Neuronal stem cell (in vitro differentiated cells): Measurements from ENCODE around the gene NRXN3.

Experiments used
- DNase-seq: peaks from one replicate; pipeline ENCODE4 v3.0.0-alpha.2; 2013; ENCODE audit warnings: low spot score
- H2AFZ ChIP-seq: one replicate; pipeline ENCODE4 v1.6.1; 2013; ENCODE audit warnings: mild to moderate bottlenecking, low read length, inconsistent platforms
- H2AK5ac ChIP-seq: 2 replicates; pipeline ENCODE4 v1.6.1; 2013; ENCODE audit warnings: low read depth, mild to moderate bottlenecking, inconsistent platforms, low read length, moderate library complexity, mixed read lengths
- H2BK120ac ChIP-seq: 2 replicates; pipeline ENCODE4 v1.6.1; 2013; ENCODE audit warnings: low read depth, mild to moderate bottlenecking, inconsistent platforms, low read length, moderate library complexity, mixed read lengths
- H2BK12ac ChIP-seq: one replicate; pipeline ENCODE4 v1.6.1; 2013; ENCODE audit warnings: low read length, inconsistent platforms
- H2BK15ac ChIP-seq: 2 replicates; pipeline ENCODE4 v1.6.1; 2013; ENCODE audit warnings: mild to moderate bottlenecking, low read length, inconsistent platforms, mixed read lengths
- H2BK5ac ChIP-seq: one replicate; pipeline ENCODE4 v1.6.1; 2013; ENCODE audit warnings: inconsistent platforms, mild to moderate bottlenecking, low read length, moderate library complexity
- H3K14ac ChIP-seq: one replicate; pipeline ENCODE4 v1.6.1; 2013; ENCODE audit warnings: low read length, inconsistent platforms
- H3K18ac ChIP-seq: 2 replicates; pipeline ENCODE4 v1.6.1; 2013; ENCODE audit warnings: low read length, inconsistent platforms
- H3K23ac ChIP-seq: 2 replicates; pipeline ENCODE4 v1.6.1; 2013; ENCODE audit warnings: low read depth, mild to moderate bottlenecking, mixed read lengths, low read length, inconsistent platforms; ENCODE audit not compliant: poor library complexity
- H3K27ac ChIP-seq: replicated peaks from 3 replicates; pipeline ENCODE4 v1.5.1; 2013; ENCODE audit warnings: low read length, inconsistent platforms
- H3K27me3 ChIP-seq, 3 experiments: 2 replicates each; pipeline ENCODE4 v1.6.1; 2013; ENCODE audit warnings: low read length in 3 of 3, mild to moderate bottlenecking in 2 of 3, inconsistent platforms in 1 of 3, low read depth in 1 of 3, mixed read lengths in 1 of 3, moderate library complexity in 1 of 3; ENCODE audit not compliant: control insufficient read depth in 3 of 3, insufficient read depth in 3 of 3
- H3K36me3 ChIP-seq, 2 donors: replicated peaks in 1 of 2; 2 replicates each; pipeline ENCODE4 v1.6.1; 2013; ENCODE audit warnings: low read length in 2 of 2; ENCODE audit not compliant: control insufficient read depth in 2 of 2, insufficient read depth in 2 of 2
- H3K4ac ChIP-seq: 2 replicates; pipeline ENCODE4 v1.6.1; 2013; ENCODE audit warnings: inconsistent platforms, mild to moderate bottlenecking, low read length, moderate library complexity
- H3K4me1 ChIP-seq, 2 donors: 1 replicate in 1 of 2; 2 replicates in 1 of 2; pipeline ENCODE4 v1.6.1; 2013; ENCODE audit warnings: low read length in 2 of 2, low read depth in 1 of 2; ENCODE audit not compliant: control insufficient read depth in 2 of 2, insufficient read depth in 1 of 2
- H3K4me2 ChIP-seq: one replicate; pipeline ENCODE4 v1.6.1; 2013; ENCODE audit warnings: mild to moderate bottlenecking, low read length, inconsistent platforms; ENCODE audit not compliant: insufficient read depth, poor library complexity, severe bottlenecking
- H3K4me3 ChIP-seq, 2 donors: 2 replicates each; pipeline ENCODE4 v1.5.1; 2013; ENCODE audit warnings: low read length in 2 of 2, mild to moderate bottlenecking in 2 of 2, inconsistent platforms in 1 of 2, moderate library complexity in 1 of 2
- H3K79me1 ChIP-seq: one replicate; pipeline ENCODE4 v1.6.1; 2013; ENCODE audit warnings: low read depth, mild to moderate bottlenecking, inconsistent platforms, low read length, moderate library complexity
- H3K9ac ChIP-seq: one replicate; pipeline ENCODE4 v1.6.1; 2013; ENCODE audit warnings: mild to moderate bottlenecking, low read depth, low read length, inconsistent platforms; ENCODE audit not compliant: poor library complexity
- H3K9me3 ChIP-seq, 2 donors: replicated peaks in 1 of 2; 2 replicates each; pipeline versions ENCODE3 to v1.6.1; 2013; ENCODE audit warnings: low read length in 2 of 2, mild to moderate bottlenecking in 2 of 2, inconsistent platforms in 1 of 2, low read depth in 1 of 2, mixed read lengths in 1 of 2, moderate library complexity in 1 of 2; ENCODE audit not compliant: control insufficient read depth in 2 of 2, insufficient read depth in 1 of 2
- H4K8ac ChIP-seq: one replicate; pipeline ENCODE4 v1.6.1; 2013; ENCODE audit warnings: low read depth, mild to moderate bottlenecking, inconsistent platforms, low read length, moderate library complexity
- H4K91ac ChIP-seq: one replicate; pipeline ENCODE4 v1.6.1; 2013; ENCODE audit warnings: low read length, low read depth, mild to moderate bottlenecking, inconsistent platforms; ENCODE audit not compliant: poor library complexity
- WGBS, 2 donors: extraction: QIAGEN DNeasy Blood & Tissue Kit; methylation state at CpG; one replicate each; pipeline ENCODE4 v1.1.7; 2013; ENCODE audit warnings: missing lambda C conversion rate in 2 of 2, mixed read lengths in 1 of 2; ENCODE audit not compliant: insufficient read length in 2 of 2, insufficient replicate concordance in 1 of 2; ENCODE audit errors: extremely low coverage in 2 of 2; 5-methylcytosine and 5-hydroxymethylcytosine counted together

Gene NRXN3

GRCh38 chr14:79437951-79438350, 1267.8 kb downstream of the NRXN3 start:
- Histone ChIP-seq H3K9ac (no peak overlapping the region), H4K8ac (no peak overlapping the region), H3K4me3 (no peak overlapping the region), H4K91ac (no peak overlapping the region), H2BK15ac (no peak overlapping the region), H2BK120ac (no peak overlapping the region), H3K9me3 (no peaks in the 10 kb centered on the region), H2AK5ac (no peak overlapping the region), H3K23ac (no peak overlapping the region), H3K4ac (no peak overlapping the region), H3K36me3 (no peaks in the 10 kb centered on the region), H2BK5ac (no peak overlapping the region), H3K27me3 (no peaks in the 10 kb centered on the region), H3K27ac (no peak overlapping the region), H3K79me1 (no peaks in the 10 kb centered on the region), H2BK12ac (no peak overlapping the region), H3K4me2 (no peak overlapping the region), H3K18ac (no peak overlapping the region), H2AFZ (no peak overlapping the region), H3K4me1 (peaks cover 0 to 3% of the 10 kb centered on the region in 2 donors), H3K14ac (peak overlapping the region; percentile 31)
- DNase-seq = no peak
- WGBS, 2 donors = no CpG with 5 or more reads among the region's 7 CpGs

- peaks cover 0 to 3% of the 10 kb centered on the region in 2 donors for H3K4me1 ChIP-seq
- no CpG with 5 or more reads among the region's 3 CpGs for WGBS, 2 donors
Observed at GRCh38 chr14:79438696-79439342, 1268.6 kb downstream of the NRXN3 start.

GRCh38 chr14:79442786-79443185, 1272.6 kb downstream of the NRXN3 start:
- no CpG with 5 or more reads among the region's 5 CpGs for WGBS, 2 donors

More at GRCh38 chr14:79438696-79439342, 1268.6 kb downstream of the NRXN3 start:
- no peak overlapping the region for H3K4me2 ChIP-seq
- H3K14ac ChIP-seq = no peak overlapping the region
- H3K9me3 ChIP-seq = no peaks in the 10 kb centered on the region
- no peak overlapping the region for H3K4ac ChIP-seq
- H2BK15ac ChIP-seq = no peak overlapping the region
- no peak overlapping the region for H3K18ac ChIP-seq
- no peak overlapping the region for H3K9ac ChIP-seq
- DNase-seq = no peak
- H2AK5ac ChIP-seq = no peak overlapping the region
- no peak overlapping the region for H2AFZ ChIP-seq
- H3K27me3 ChIP-seq = no peaks in the 10 kb centered on the region
- H2BK5ac ChIP-seq = no peak overlapping the region
- no peaks in the 10 kb centered on the region for H3K36me3 ChIP-seq
- no peak overlapping the region for H4K8ac ChIP-seq
- H2BK120ac ChIP-seq = no peak overlapping the region
- H3K23ac ChIP-seq = no peak overlapping the region
- no peak overlapping the region for H4K91ac ChIP-seq
- no peak overlapping the region for H3K27ac ChIP-seq
- H3K79me1 ChIP-seq = no peaks in the 10 kb centered on the region
- H3K4me3 ChIP-seq = no peak overlapping the region
- H2BK12ac ChIP-seq = no peak overlapping the region

GRCh38 chr14:79443602-79444001, 1273.4 kb downstream of the NRXN3 start:
- Histone ChIP-seq H3K9ac (no peak overlapping the region), H2BK120ac (no peak overlapping the region), H2BK5ac (no peak overlapping the region), H3K4me3 (no peak overlapping the region), H3K9me3 (no peaks in the 10 kb centered on the region), H2BK15ac (no peak overlapping the region), H3K79me1 (no peaks in the 10 kb centered on the region), H4K8ac (no peak overlapping the region), H3K14ac (no peak overlapping the region), H3K4ac (no peak overlapping the region), H2AK5ac (no peak overlapping the region), H3K27me3 (no peaks in the 10 kb centered on the region), H4K91ac (no peak overlapping the region), H3K4me2 (no peak overlapping the region), H3K18ac (no peak overlapping the region), H2AFZ (no peak overlapping the region), H3K36me3 (no peaks in the 10 kb centered on the region), H2BK12ac (no peak overlapping the region), H3K27ac (no peak overlapping the region), H3K4me1 (no peaks in the 10 kb centered on the region), H3K23ac (no peak overlapping the region)
- DNase-seq = no peak

More at GRCh38 chr14:79442786-79443185, 1272.6 kb downstream of the NRXN3 start:
- no peak overlapping the region for H3K4me2 ChIP-seq
- no peak overlapping the region for H2AK5ac ChIP-seq
- H3K27me3 ChIP-seq = no peaks in the 10 kb centered on the region
- no peak overlapping the region for H2BK12ac ChIP-seq
- H2AFZ ChIP-seq = no peak overlapping the region
- no peak overlapping the region for H3K14ac ChIP-seq
- no peak overlapping the region for H2BK5ac ChIP-seq
- no peak overlapping the region for H3K27ac ChIP-seq
- H3K18ac ChIP-seq = no peak overlapping the region
- DNase-seq = no peak
- no peaks in the 10 kb centered on the region for H3K36me3 ChIP-seq
- H3K4me3 ChIP-seq = no peak overlapping the region
- H4K91ac ChIP-seq = no peak overlapping the region
- no peak overlapping the region for H2BK120ac ChIP-seq
- no peak overlapping the region for H3K9ac ChIP-seq
- H2BK15ac ChIP-seq = no peak overlapping the region
- no peaks in the 10 kb centered on the region for H3K4me1 ChIP-seq
- H4K8ac ChIP-seq = no peak overlapping the region
- H3K4ac ChIP-seq = no peak overlapping the region
- H3K9me3 ChIP-seq = no peaks in the 10 kb centered on the region
- no peak overlapping the region for H3K23ac ChIP-seq
- H3K79me1 ChIP-seq = no peaks in the 10 kb centered on the region
